ENCODE data around the gene OGA. TPM values are rescaled to one million over a fixed set of nuclear protein-coding genes. Genes with fewer than 3 reads are reported as not detected.

OGA gene
- total and polyA plus RNA-seq, 2 donors: 104 to 154 TPM

- no peaks in the 10 kb centered on the region for H3K9me3 ChIP-seq (ENCODE audit: control insufficient read depth in 2 of 2, insufficient read depth in 1 of 2, low read length in 1 of 2)
- no peaks in the 10 kb centered on the region for H3K36me3 ChIP-seq (ENCODE audit: control insufficient read depth in 2 of 2, insufficient read depth in 2 of 2, low read length in 1 of 2)
- 92% methylated on average over 3 of the region's 3 CpGs for WGBS
- H3K4me1 ChIP-seq (ENCODE audit: control insufficient read depth in 2 of 2, insufficient read depth in 2 of 2, low read length in 2 of 2): no peaks in the 10 kb centered on the region
- H3K27me3 ChIP-seq (ENCODE audit: control insufficient read depth in 2 of 2, insufficient read depth in 1 of 2, low read length in 1 of 2): peaks cover 2 to 18% of the 10 kb centered on the region in 2 donors
- H3K27ac ChIP-seq (ENCODE audit: low read depth in 1 of 2, low read length in 1 of 2): no peak overlapping the region
- DNase-seq (ENCODE audit: low read depth in 6 of 9, low spot score in 9 of 9): no peak
- H3K4me3 ChIP-seq (ENCODE audit: low read length in 2 of 2): no peak overlapping the region
Measured at GRCh38 chr10:101744267-101744666, 74.0 kb downstream of the OGA start.

GRCh38 chr10:101741938-101742337 is 76.3 kb downstream of the OGA start:
- Histone ChIP-seq H3K27ac (ENCODE audit: low read depth in 1 of 2, low read length in 1 of 2) (no peak overlapping the region), H3K4me3 (ENCODE audit: low read length in 2 of 2) (no peak overlapping the region), H3K4me1 (ENCODE audit: control insufficient read depth in 2 of 2, insufficient read depth in 2 of 2, low read length in 2 of 2) (no peaks in the 10 kb centered on the region), H3K36me3 (ENCODE audit: control insufficient read depth in 2 of 2, insufficient read depth in 2 of 2, low read length in 1 of 2) (no peaks in the 10 kb centered on the region), H3K9me3 (ENCODE audit: control insufficient read depth in 2 of 2, insufficient read depth in 1 of 2, low read length in 1 of 2) (no peaks in the 10 kb centered on the region), H3K27me3 (ENCODE audit: control insufficient read depth in 2 of 2, insufficient read depth in 1 of 2, low read length in 1 of 2) (peaks cover 2 to 16% of the 10 kb centered on the region in 2 donors)
- DNase-seq (ENCODE audit: low read depth in 6 of 9, low spot score in 9 of 9): no peak
- WGBS: 48% methylated on average over 2 of the region's 2 CpGs

DNA sequence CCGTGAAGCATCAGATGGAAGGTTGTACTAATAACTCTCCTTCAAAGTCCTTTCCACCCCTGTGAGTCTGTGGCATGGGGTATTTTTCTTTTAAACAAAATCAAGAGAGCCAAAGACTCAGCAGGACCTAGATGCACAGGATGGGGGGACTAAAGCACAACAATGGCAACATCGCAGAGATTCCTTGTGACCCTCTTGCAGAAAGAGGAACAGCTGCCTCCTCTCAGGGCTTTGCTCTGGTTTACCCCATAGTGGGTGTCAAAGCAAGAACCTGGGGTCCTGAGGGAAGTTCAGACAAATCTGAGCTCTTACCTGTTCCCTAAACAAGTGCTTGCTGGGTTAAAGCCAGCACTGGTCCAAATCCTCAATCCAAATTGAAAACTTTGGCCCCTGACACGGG is 81.6 kb downstream of the OGA start:
- Histone ChIP-seq H3K27me3 (ENCODE audit: control insufficient read depth in 2 of 2, insufficient read depth in 1 of 2, low read length in 1 of 2) (peaks cover 2 to 19% of the 10 kb centered on the region in 2 donors), H3K4me1 (ENCODE audit: control insufficient read depth in 2 of 2, insufficient read depth in 2 of 2, low read length in 2 of 2) (no peaks in the 10 kb centered on the region), H3K36me3 (ENCODE audit: control insufficient read depth in 2 of 2, insufficient read depth in 2 of 2, low read length in 1 of 2) (no peaks in the 10 kb centered on the region), H3K27ac (ENCODE audit: low read depth in 1 of 2, low read length in 1 of 2) (no peak overlapping the region), H3K4me3 (ENCODE audit: low read length in 2 of 2) (no peak overlapping the region), H3K9me3 (ENCODE audit: control insufficient read depth in 2 of 2, insufficient read depth in 1 of 2, low read length in 1 of 2) (no peaks in the 10 kb centered on the region)
- no peak for DNase-seq (ENCODE audit: low read depth in 6 of 9, low spot score in 9 of 9)
- WGBS: 78% methylated on average over 3 of the region's 3 CpGs

Other genes starting within 250 kb of the OGA start
- 5.4 TPM for gene POLL, start 230.2 kb downstream of the OGA start, total RNA-seq
- 26.9 TPM for gene POLL, start 230.2 kb downstream of the OGA start, polyA plus RNA-seq
- gene DPCD, start 230.1 kb downstream of the OGA start, total RNA-seq: 14.2 TPM
- 10.4 TPM for gene DPCD, start 230.1 kb downstream of the OGA start, polyA plus RNA-seq
- gene FBXW4, start 123.3 kb downstream of the OGA start, total RNA-seq: 32.0 TPM
- gene FBXW4, start 123.3 kb downstream of the OGA start, polyA plus RNA-seq: 32.9 TPM
- 0.14 TPM for gene FGF8, start 42.3 kb downstream of the OGA start, total RNA-seq
- gene FGF8, start 42.3 kb downstream of the OGA start, polyA plus RNA-seq: not detected
- 50.6 TPM for gene NPM3, start 35.0 kb downstream of the OGA start, total RNA-seq
- 30.6 TPM for gene NPM3, start 35.0 kb downstream of the OGA start, polyA plus RNA-seq
- gene KCNIP2, start 25.4 kb upstream of the OGA start, total RNA-seq: 0.85 TPM
- 1.3 TPM for gene KCNIP2, start 25.4 kb upstream of the OGA start, polyA plus RNA-seq
- 8.7 TPM for gene ARMH3, start 237.7 kb upstream of the OGA start, total RNA-seq
- 18.2 TPM for gene ARMH3, start 237.7 kb upstream of the OGA start, polyA plus RNA-seq
- gene HPS6, start 246.9 kb upstream of the OGA start, total RNA-seq: 15.3 TPM
- 8.7 TPM for gene HPS6, start 246.9 kb upstream of the OGA start, polyA plus RNA-seq